SHP77 (cell line): ENCODE results near the gene FGF9.

ENCODE experiments used
- DNase-seq, 2 experiments: peaks; one replicate each; lab custom pipeline; 2025; lab: John Stamatoyannopoulos, UW

Gene FGF9

GRCh38 chr13:21674490-21675009 is 3.7 kb downstream of the FGF9 start:
- DNase-seq = peak in 1 of 2 experiments; percentile 21

DNA sequence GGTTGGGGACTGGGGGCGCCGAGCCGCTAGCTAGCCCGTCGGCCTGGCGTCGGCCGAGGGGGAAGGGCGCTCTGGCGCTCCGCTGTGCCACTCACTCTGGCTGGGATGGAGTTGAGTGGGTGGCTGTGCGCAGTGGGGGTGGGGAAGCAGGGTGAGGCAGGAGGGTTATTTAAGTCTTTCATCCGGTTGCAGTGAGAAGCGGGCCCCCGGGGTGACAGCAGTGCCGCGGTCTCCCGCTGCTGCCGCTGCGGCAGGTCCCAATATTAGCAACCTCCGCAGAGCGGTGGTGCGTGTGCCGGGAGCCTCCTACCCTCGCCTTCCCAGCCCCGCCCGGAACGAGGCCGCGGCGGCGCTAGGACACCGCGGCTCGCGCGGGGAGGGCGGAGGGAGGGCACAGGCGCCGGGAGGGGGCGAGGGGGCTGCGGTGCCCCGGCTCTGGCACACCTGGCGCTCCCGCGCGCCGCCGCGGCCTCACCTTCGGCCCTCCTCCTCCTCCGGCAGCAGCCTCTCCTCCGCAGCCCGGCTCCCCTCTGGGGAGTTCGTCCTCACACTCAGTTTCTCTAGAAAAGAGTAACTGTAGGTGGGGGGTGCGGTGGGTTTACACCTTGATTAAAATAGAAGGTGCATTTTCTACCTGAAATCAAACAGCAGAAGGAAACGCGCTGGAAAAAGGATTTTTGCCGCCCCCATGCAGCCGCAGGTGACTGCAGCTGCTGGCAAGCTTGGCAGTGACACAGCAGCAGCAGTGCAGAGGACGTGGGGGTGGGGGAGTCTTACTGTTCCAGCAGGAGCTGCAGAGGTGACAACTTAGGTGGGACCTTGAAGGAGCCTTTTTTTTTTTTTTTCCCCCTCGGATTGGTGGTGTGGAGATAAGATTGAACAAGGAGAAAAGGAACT is 4.5 kb downstream of the FGF9 start:
- DNase-seq = peak; percentile 50 to 84

DNA sequence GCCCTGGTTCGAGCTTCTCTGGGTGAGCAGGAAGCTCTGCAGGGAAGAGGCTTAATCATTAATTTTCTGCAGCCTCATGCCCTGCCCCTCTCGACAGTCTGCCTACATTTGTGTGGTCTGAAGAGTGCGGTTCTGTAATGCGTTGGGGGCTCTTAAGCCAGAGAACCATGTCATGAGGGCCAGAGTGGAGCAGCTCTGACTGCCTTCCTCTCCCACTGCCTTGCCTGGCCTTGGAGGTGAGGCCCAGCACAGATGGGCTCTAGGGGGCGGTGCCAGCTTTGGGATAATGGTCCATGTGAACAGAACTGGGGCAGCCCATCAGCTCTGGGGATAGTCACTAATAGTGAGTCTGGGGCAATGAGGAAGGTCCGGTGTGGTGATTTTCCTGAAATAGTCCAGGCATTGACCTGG is 5.7 kb downstream of the FGF9 start:
- peak in 1 of 2 experiments; percentile 43 for DNase-seq

GRCh38 chr13:21677075-21677623 is 6.3 kb downstream of the FGF9 start:
- DNase-seq = no peak

GRCh38 chr13:21683034-21683733 is 12.3 kb downstream of the FGF9 start:
- no peak for DNase-seq

GRCh38 chr13:21684576-21684975 is 13.7 kb downstream of the FGF9 start:
- DNase-seq = no peak

- no peak for DNase-seq
Measured at GRCh38 chr13:21685485-21686064, 14.7 kb downstream of the FGF9 start.

DNA sequence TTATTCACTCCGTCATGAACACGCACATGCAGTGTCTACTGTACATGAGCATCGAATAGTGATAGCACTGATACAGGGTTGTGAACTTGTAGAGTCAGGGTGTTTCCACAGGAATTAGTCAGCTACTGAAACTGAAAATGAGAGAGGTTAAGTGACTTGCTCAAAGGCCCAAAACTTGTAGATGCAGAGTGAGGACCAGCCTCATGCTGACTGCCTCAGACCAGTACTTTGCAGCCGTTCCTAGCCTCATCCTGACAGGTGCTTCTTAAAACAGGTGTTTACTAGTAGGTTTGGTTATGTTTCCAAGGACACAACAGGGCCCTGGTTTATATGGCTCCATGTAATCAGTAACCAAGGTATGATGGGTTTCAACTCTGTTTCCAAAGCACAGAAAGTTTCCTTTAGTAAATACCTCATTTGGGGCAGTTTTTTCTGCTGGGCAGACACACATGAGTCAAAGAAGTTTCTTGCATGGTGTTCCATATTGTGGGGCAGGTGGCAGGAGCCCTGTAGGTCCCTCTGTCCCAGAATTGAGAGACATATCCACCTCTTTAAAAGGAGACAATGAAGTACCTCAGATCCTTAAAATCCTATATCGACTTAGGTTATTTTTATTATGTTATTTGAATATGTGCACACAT is 16.0 kb downstream of the FGF9 start:
- DNase-seq = no peak

DNA sequence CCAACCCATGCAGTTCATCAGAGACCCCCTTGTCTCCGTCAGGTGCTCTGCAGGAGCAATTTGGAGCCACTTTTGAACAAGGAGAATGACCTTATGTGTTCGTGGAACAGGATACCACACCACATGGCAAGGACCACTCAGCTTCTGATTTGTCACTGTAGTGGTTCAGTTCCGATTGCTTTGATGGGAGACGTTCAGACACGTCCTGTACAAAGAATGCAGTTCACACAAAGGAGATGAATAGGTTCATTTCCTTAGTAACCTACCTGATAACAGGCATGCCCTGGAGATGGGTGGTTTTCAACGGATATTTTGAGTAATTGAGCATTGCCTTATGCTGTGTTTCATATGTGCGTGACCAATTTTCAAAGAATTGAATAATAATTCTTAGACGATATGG is 17.2 kb downstream of the FGF9 start:
- no peak for DNase-seq

DNA sequence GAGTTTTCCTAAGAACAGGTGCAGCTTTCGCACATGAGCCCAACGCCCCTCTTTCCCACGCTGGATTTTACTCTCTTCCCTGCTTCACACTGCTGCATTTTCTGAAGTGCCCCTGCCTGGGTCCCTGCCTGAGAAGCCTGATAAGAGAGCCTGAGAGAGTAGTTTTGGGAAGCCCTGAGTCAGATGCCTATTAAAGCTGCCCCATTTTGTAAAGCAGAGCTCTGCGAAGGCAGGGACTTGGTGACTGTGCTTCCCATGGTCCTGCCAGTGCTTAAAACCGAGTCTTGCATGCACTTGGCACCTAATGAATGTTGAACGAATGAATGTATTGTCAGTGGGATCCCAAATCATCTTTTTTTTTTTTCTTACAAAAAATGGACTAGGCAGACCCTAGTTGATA is 18.2 kb downstream of the FGF9 start:
- no peak for DNase-seq

GRCh38 chr13:21690955-21691354 is 20.1 kb downstream of the FGF9 start:
- DNase-seq = no peak

DNA sequence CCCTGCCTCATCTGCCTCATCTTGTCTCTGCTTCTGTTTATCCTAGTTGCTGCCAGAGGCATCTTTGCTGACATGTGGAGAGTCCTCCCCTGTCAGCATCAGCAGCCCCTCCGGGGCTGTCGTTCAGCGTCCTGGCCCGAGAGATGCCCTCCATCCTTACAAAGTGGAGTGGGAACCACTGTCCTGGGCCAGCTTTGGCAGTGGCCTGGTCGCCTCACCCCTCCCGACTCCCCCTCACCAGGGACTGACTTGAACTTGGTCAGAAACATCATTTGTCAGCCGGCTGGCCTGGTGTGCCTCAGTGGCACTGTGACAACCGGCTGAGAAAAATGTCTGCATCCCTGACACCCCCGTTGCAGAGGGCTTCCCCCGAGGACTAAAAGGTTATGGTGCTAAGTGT is 20.6 kb downstream of the FGF9 start:
- DNase-seq = no peak

DNA sequence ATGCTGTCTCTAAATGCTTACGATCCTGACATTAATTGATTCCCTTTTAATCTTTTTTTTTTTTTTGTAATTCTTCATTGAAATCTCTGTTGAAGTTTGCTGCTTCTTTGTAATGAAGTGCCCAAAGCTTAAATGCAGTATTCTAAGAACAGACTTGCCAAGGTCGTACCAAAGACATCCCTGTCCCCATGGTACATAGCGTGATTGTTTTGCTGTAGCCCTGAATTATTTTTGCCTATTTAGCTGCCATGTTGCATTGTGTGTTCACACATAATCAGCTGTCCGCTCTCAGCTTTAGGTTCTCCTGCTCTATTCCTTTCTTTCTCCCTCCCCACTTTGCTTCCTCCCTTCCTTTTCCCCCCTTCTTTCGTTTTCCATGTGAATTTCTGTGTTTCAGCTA is 21.1 kb downstream of the FGF9 start:
- DNase-seq = no peak

DNA sequence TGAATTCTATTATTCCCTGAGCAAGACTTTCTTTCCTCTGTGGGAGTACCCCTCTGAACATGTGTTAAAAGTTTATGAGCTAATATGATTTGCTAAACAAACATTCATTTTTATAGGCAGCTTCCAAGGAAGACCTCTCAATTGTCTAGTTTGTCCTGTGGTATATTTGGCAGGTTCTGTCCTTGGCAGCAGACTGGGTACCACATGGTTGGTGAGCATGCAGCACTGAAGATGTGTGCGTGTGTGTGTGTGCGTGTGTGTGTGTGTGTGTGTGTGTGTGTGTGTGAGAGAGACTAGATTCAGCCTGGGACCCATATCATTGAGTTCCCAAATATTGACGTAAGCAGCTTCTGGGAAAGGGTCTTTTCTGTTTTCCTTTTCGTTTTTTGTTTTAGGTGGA is 24.0 kb downstream of the FGF9 start:
- DNase-seq = no peak

DNA sequence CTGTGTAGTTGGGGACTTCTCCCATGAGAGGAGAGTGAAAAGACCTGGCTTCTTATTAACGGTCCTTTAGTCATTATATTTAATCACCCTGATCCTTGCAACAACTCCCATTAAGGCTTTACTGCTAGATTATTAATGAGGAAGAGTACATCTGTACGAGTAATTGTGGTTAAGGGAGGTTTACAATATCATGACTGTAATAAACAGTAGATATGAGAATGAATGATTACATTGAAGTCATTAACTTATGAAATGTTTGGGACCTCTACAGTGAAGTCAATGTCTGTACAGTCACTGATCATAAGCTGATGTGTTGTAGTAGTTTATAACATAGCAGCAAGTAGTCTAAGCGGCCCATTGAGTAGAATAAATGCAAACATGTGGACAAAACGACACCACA is 24.7 kb downstream of the FGF9 start:
- no peak for DNase-seq

DNA sequence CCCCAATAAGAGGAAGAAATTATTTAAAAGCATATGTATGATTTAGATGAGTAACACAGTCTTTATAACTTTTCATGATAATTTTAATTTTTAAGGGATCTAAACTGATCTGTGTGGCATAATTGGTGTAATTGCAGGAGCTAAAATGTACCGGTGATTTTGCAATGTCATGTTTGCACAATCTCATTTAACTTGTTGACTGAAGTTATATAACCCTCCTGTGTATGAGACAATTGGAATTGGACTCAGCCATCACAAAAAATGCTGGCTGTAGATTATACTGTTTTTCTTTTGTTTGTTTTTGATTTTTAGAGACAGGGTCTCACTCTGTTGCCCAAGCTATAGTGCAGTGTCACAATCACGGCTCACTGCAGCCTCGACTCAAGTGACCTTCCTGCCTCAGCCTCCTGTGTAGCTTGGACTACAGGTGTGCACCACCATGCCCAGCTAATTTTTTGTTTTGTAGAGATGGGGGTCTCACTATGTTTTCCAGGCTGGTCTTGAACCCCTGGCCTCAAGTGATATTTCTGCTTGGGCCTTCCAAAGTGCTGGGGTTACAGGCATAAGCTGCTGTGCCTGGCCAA is 26.1 kb downstream of the FGF9 start:
- no peak for DNase-seq

GRCh38 chr13:21698817-21699679 is 28.2 kb downstream of the FGF9 start:
- DNase-seq = no peak

- DNase-seq = no peak
Measured at GRCh38 chr13:21701460-21701859, 30.6 kb downstream of the FGF9 start.

DNA sequence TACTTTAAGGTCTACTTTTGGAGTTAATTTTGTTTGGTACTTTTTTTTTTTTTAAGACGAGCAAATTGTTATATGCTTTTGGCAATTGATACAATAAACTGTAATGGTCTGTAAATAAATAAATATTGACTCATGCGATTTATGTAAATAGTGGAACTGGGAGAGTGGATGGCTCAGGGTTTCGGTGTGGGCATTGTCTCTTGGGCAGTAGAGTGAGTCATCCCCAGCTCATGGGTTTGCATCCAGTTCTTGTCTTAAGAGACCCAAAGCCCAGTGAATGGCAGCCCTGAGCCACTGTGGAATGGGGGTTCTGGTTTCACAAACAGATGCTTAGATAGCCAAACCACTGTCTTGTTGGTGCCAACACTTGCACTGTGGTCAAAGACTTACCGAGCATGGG is 33.0 kb downstream of the FGF9 start:
- peak; percentile 75 to 76 for DNase-seq

GRCh38 chr13:21707586-21707985 is 36.7 kb downstream of the FGF9 start:
- no peak for DNase-seq

DNA sequence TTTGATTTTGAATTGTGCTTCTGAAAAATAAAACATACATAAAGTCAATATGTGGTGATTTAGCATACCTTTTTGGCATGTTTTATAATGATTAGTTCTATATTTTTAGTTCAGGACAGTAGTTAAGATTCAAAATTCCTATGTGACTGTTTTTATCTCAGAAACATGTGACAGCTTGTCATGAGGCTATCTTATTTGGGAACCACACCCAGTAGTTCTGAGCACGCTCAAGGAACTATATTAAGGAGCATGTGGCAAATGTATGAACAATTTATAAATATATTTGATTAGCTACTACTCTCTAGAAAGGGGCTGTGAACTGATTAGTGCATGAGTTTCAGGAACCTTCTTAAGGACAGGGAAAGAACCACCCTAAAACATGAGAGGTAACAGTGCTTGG is 38.8 kb downstream of the FGF9 start:
- DNase-seq = no peak
